ENCODE measurements around the gene CFAP221.

The CFAP221 gene

DNA sequence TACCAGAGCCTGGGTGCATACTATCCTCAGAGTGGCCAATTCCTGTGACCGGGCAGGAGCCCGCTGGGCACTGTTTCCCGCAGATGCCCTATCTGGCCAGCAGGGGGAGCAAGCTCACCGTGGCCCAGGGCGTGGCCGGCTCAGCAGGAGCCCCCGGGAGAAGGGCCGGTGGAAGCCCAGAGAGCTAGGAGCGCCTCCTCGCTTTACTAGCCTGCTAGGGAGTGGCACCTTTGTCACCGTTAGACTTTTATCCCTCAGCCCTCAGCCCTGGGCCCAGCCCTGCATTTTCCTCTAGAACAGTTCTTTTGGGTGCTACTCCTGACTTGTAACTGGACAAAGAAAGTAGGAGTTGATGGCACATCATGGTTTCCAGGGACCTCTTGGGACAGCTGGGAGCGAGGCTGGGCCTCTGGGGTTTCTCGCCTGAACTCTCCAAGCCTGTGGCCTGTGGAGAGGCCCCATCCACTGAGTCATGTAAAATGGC, 158.7 kb downstream of the CFAP221 start:
- DNase-seq: peak; percentile 75

DNA sequence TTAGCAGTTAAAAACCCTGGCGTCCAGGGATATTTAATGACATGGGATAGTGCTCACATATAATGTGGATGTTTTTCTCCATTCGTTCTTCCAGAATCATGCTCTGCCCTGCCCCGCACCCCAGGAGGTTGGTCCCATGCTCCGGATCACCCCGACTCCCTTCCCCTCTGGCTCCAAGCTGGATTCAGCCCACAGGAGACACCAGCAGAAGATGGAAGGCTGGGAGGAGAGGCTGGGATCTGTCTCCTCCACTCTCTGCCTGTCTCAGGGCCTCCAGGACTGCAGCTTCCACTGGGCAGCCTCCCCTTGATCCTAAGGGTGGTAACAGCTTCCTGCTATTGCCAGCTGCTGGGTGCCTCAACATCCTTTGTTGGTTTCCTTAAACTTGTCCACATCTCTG, 159.3 kb downstream of the CFAP221 start:
- no peak for DNase-seq

GRCh38 chr2:119704670-119705120, 160.4 kb downstream of the CFAP221 start:
- DNase-seq: no peak

GRCh38 chr2:119706221-119706620, 162.0 kb downstream of the CFAP221 start:
- no peak for DNase-seq
